Fibroblast of pulmonary artery (primary cell): ENCODE results near the gene ELOA.
A peak's percentile ranks its signal among the peaks of the same experiment; 100 is the strongest.
"Not testable (repeated sequence)": the region's sequence is repeated elsewhere in the genome, so short reads cannot be mapped to it uniquely, and the experiment has no call there.

ENCODE experiments used
- DNase-seq: peaks from one replicate; pipeline ENCODE4 v3.0.0-alpha.2; 2010; ENCODE audit warnings: low read depth
- H3K4me3 ChIP-seq: replicated peaks from 2 replicates; pipeline ENCODE4 v1.5.1; 2011; ENCODE audit warnings: low read depth, mild to moderate bottlenecking, control low read depth, low read length, moderate library complexity
- CTCF ChIP-seq: IDR thresholded peaks from 2 replicates; pipeline ENCODE4 v1.5.1; 2011; ENCODE audit warnings: mild to moderate bottlenecking, control low read depth, low read length, inconsistent platforms; ENCODE audit errors: missing control alignments

The ELOA gene

GRCh38 chr1:23798662-23799142, 55.4 kb downstream of the ELOA start:
- TF ChIP-seq CTCF = no peak
- DNase-seq = no peak

GRCh38 chr1:23799255-23799569, 55.9 kb downstream of the ELOA start:
- TF ChIP-seq CTCF = no peak
- DNase-seq = no peak
- peak overlapping the region; percentile 77 for H3K4me3 ChIP-seq

More at GRCh38 chr1:23798662-23799142, 55.4 kb downstream of the ELOA start:
- H3K4me3 ChIP-seq = peak overlapping the region; percentile 77

GRCh38 chr1:23799570-23800399, 56.5 kb downstream of the ELOA start:
- peak overlapping the region; percentile 77 for H3K4me3 ChIP-seq
- no peak for TF ChIP-seq CTCF
- peak; percentile 69 for DNase-seq

- TF ChIP-seq CTCF = no peak
- peak; percentile 95 for DNase-seq
- H3K4me3 ChIP-seq = peak within 1 kb of the TSS; percentile 77
Measured at GRCh38 chr1:23800400-23801337, 57.4 kb downstream of the ELOA start, which contains the start of gene GALE. TSS of gene GALE (minus strand) at chr1:23800754. CDS start at chr1:23799007, 1,747 bp downstream.

GRCh38 chr1:23801338-23801748, 58.1 kb downstream of the ELOA start:
- TF ChIP-seq CTCF = no peak
- DNase-seq = no peak
- peak overlapping the region; percentile 77 for H3K4me3 ChIP-seq

- no peak overlapping the region for H3K4me3 ChIP-seq
- TF ChIP-seq CTCF = no peak
- no peak for DNase-seq
Measured at GRCh38 chr1:23801876-23802275, 58.6 kb downstream of the ELOA start.

- not testable (repeated sequence) for DNase-seq, H3K4me3 ChIP-seq
Measured at GRCh38 chr1:23802809-23803342, 59.6 kb downstream of the ELOA start.
